ENCODE measurements around the gene DCLRE1B. TPM values are rescaled to one million over a fixed set of nuclear protein-coding genes. Genes with fewer than 3 reads are reported as not detected.

DCLRE1B gene
- total RNA-seq, 1 donor from 2014 or later, result 11.8 TPM

DNA sequence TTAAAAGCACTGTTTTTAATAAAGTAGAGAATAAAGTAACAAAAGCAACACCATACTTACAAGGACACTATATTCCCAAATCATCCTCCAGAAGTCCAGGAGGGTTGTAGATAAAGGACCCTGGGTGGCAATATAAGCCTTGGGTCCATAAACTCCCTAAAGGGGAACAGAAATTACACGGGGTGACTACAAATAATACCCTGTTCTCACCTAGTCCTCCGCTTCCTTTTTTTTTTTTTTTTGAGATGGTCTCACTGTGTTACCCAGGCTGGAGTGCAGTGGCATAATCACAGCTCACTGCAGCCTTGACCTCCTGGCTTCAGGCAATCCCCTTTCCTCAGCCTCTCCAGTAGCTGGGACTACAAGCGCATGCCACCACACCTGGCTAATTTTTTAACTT lies 46.7 kb upstream of the DCLRE1B start:
- H3K27ac Mint-ChIP-seq (ENCODE audit: unreplicated experiment), result no peak overlapping the region
- H3K9me3 Mint-ChIP-seq (ENCODE audit: unreplicated experiment), result no peaks in the 10 kb centered on the region
- no peaks in the 10 kb centered on the region for H3K36me3 Mint-ChIP-seq (ENCODE audit: low read depth, unreplicated experiment)
- peaks cover 6% of the 10 kb centered on the region for H3K4me1 Mint-ChIP-seq (ENCODE audit: unreplicated experiment)
- TF ChIP-seq CTCF (IDR thresholded peaks at IDR 0.05; ENCODE audit: unreplicated experiment), result no peak
- H3K27me3 Mint-ChIP-seq (ENCODE audit: unreplicated experiment), result no peaks in the 10 kb centered on the region
- no peak for DNase-seq (ENCODE audit: low spot score)
- no peak overlapping the region for H3K4me3 Mint-ChIP-seq (ENCODE audit: unreplicated experiment)

DNA sequence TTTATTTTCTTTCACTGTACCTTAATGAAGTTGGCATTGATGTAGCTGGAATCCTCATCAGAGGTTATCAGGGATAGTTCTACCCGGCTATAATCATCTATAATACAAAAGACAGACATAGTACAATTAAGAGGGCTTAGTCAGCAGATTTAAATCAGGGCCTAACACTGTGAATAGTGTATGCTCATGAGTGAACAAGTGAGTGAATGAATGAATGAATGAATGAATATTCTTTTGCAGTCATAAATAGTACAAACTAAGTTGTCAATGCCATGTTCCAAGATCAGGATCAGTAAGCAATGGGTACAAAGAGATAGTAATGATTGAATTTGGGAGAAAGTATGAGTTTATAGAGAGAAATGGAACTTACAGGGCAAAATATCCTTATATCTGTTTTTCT lies 46.1 kb upstream of the DCLRE1B start:
- no peaks in the 10 kb centered on the region for H3K36me3 Mint-ChIP-seq (ENCODE audit: low read depth, unreplicated experiment)

DNA sequence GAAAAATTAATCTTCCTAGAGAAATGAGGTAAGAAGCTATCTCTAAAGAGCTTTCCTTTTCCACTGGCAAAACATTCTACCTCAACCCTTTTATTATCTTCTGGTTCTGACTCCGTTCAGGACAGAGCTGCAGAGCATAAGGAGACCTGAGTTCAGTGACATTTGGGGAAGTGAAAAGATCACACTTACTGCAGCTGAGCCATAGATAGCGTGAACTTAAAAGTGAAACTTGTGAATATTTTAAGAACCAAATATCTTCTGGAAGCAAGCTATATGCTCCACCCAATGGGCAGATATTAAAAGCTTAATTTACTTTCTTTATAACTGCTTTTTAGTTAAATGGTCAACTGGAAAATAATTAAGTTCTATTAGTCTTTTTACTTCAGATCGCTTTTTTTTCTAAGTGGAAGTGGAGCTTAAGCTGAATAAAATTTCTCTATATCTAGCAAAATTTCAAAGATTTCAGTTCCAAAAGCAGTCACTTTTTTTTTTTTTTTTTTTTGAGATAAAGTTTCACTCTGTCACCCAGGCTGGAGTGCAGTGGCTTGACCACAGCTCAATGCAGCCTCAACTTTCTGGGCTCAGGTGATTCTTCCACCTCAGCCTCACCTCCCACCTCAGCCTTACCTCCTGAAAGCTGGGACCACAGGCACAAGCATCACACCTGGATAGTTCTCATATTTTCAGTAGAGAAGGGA lies 45.5 kb upstream of the DCLRE1B start:
- no peak for DNase-seq (ENCODE audit: low spot score)
- H3K4me1 Mint-ChIP-seq (ENCODE audit: unreplicated experiment), result peaks cover 6% of the 10 kb centered on the region
- no peak for TF ChIP-seq CTCF (IDR thresholded peaks at IDR 0.05; ENCODE audit: unreplicated experiment)

More for the DNA sequence above, 46.1 kb upstream of the DCLRE1B start:
- Mint-ChIP-seq H3K9me3 (ENCODE audit: unreplicated experiment) (no peaks in the 10 kb centered on the region), H3K27ac (ENCODE audit: unreplicated experiment) (no peak overlapping the region), H3K4me1 (ENCODE audit: unreplicated experiment) (peaks cover 6% of the 10 kb centered on the region), H3K4me3 (ENCODE audit: unreplicated experiment) (no peak overlapping the region), H3K27me3 (ENCODE audit: unreplicated experiment) (no peaks in the 10 kb centered on the region)
- DNase-seq (ENCODE audit: low spot score), result no peak
- no peak for TF ChIP-seq CTCF (IDR thresholded peaks at IDR 0.05; ENCODE audit: unreplicated experiment)

GRCh38 chr1:113860891-113861290 lies 44.2 kb upstream of the DCLRE1B start:
- TF ChIP-seq CTCF (IDR thresholded peaks at IDR 0.05; ENCODE audit: unreplicated experiment), result no peak
- no peak overlapping the region for H3K27ac Mint-ChIP-seq (ENCODE audit: unreplicated experiment)
- no peaks in the 10 kb centered on the region for H3K9me3 Mint-ChIP-seq (ENCODE audit: unreplicated experiment)
- H3K27me3 Mint-ChIP-seq (ENCODE audit: unreplicated experiment), result no peaks in the 10 kb centered on the region
- no peak for DNase-seq (ENCODE audit: low spot score)
- H3K4me1 Mint-ChIP-seq (ENCODE audit: unreplicated experiment), result peaks cover 6% of the 10 kb centered on the region
- H3K4me3 Mint-ChIP-seq (ENCODE audit: unreplicated experiment), result no peak overlapping the region
- H3K36me3 Mint-ChIP-seq (ENCODE audit: low read depth, unreplicated experiment), result no peaks in the 10 kb centered on the region

More for the DNA sequence above, 45.5 kb upstream of the DCLRE1B start:
- Mint-ChIP-seq H3K36me3 (ENCODE audit: low read depth, unreplicated experiment) (no peaks in the 10 kb centered on the region), H3K9me3 (ENCODE audit: unreplicated experiment) (no peaks in the 10 kb centered on the region), H3K4me3 (ENCODE audit: unreplicated experiment) (no peak overlapping the region), H3K27me3 (ENCODE audit: unreplicated experiment) (no peaks in the 10 kb centered on the region), H3K27ac (ENCODE audit: unreplicated experiment) (no peak overlapping the region)

GRCh38 chr1:113861641-113862040 lies 43.5 kb upstream of the DCLRE1B start:
- H3K4me1 Mint-ChIP-seq (ENCODE audit: unreplicated experiment), result peaks cover 6% of the 10 kb centered on the region
- no peak overlapping the region for H3K4me3 Mint-ChIP-seq (ENCODE audit: unreplicated experiment)
- no peaks in the 10 kb centered on the region for H3K27me3 Mint-ChIP-seq (ENCODE audit: unreplicated experiment)
- no peak overlapping the region for H3K27ac Mint-ChIP-seq (ENCODE audit: unreplicated experiment)
- no peak for TF ChIP-seq CTCF (IDR thresholded peaks at IDR 0.05; ENCODE audit: unreplicated experiment)
- no peak for DNase-seq (ENCODE audit: low spot score)
- no peaks in the 10 kb centered on the region for H3K9me3 Mint-ChIP-seq (ENCODE audit: unreplicated experiment)
- no peaks in the 10 kb centered on the region for H3K36me3 Mint-ChIP-seq (ENCODE audit: low read depth, unreplicated experiment)
